Measurements from ENCODE around the gene PASK.

GRCh38 chr2:241147336-241147735 lies 1.9 kb downstream of the PASK start:
- TF ChIP-seq CTCF (IDR thresholded peaks at IDR 0.05): no peak
- TF ChIP-seq POLR2A (IDR thresholded peaks at IDR 0.05): no peak

All from testis (tissue), 2 donors.